ENCODE data around the gene ZNF273.
A peak's percentile ranks its signal among the peaks of the same experiment; 100 is the strongest.
"Not testable (repeated sequence)": the region's sequence is repeated elsewhere in the genome, so short reads cannot be mapped to it uniquely, and the experiment has no call there.

Gene ZNF273

GRCh38 chr7:64948774-64949173 lies 45.7 kb downstream of the ZNF273 start:
- not testable (repeated sequence) for DNase-seq

- not testable (repeated sequence) for DNase-seq
Measured at GRCh38 chr7:64950673-64951072, 47.6 kb downstream of the ZNF273 start.

- peak; percentile 45 for DNase-seq
Measured at GRCh38 chr7:64951250-64951848, 48.3 kb downstream of the ZNF273 start.

GRCh38 chr7:64959072-64959747 lies 56.1 kb downstream of the ZNF273 start:
- DNase-seq = no peak

GRCh38 chr7:64965594-64965993 lies 62.5 kb downstream of the ZNF273 start:
- no peak for DNase-seq

- DNase-seq = no peak
Measured at GRCh38 chr7:64978497-64979203, 75.6 kb downstream of the ZNF273 start.

Data from activated CD4-positive, alpha-beta T cell treated with anti-CD3 and anti-CD28 coated beads, Interleukin-2, amount 50 U/mL, for 16 hours (primary cell).